SW480 (cell line): ENCODE data around the gene ARL3.
A peak's percentile ranks its signal among the peaks of the same experiment; 100 is the strongest.
"Not testable (repeated sequence)": the region's sequence is repeated elsewhere in the genome, so short reads cannot be mapped to it uniquely, and the experiment has no call there.

Experiments used
- DNase-seq: peaks from one replicate; pipeline ENCODE4 v3.0.0-alpha.2; 2016; ENCODE audit warnings: low spot score

Gene ARL3

DNA sequence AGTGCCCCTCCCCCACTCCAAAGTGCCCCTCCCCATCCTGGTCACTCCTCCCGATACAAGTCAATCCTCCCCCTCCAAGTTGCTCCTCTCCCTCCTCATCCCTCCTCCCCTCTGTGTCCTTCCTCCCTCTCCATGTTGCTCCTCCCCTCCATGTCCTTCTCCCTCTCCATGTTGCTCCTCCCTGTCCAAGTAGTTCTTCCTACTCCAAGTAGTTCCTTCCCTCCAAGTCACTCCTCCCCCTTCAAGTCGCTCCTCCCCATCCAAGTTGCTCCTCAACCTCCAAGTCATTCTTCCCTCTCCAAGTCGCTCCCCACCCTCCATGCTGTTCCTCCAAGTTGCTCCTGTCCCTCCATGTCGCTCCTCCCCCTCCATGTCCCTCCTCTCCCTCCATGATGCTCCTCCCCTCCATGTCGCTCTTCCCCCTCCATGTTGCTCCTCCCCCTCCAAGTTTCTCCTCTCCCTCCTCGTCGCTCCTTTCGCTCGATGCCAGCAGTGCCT lies 20.9 kb upstream of the ARL3 start:
- no peak for DNase-seq

- DNase-seq, result no peak
These were observed 18.5 kb upstream of the ARL3 start for GRCh38 chr10:102732661-102733060.

- DNase-seq, result no peak
These were observed 17.1 kb upstream of the ARL3 start for GRCh38 chr10:102731222-102731800.

GRCh38 chr10:102729029-102730026 lies 15.1 kb upstream of the ARL3 start:
- peak; percentile 61 for DNase-seq

- no peak for DNase-seq
These were observed 13.0 kb upstream of the ARL3 start for GRCh38 chr10:102727037-102727818.

- DNase-seq, result no peak
These were observed 12.1 kb upstream of the ARL3 start for GRCh38 chr10:102726274-102726673.

GRCh38 chr10:102723989-102724388 lies 9.8 kb upstream of the ARL3 start:
- DNase-seq, result no peak

GRCh38 chr10:102721954-102722353 lies 7.8 kb upstream of the ARL3 start:
- no peak for DNase-seq

DNA sequence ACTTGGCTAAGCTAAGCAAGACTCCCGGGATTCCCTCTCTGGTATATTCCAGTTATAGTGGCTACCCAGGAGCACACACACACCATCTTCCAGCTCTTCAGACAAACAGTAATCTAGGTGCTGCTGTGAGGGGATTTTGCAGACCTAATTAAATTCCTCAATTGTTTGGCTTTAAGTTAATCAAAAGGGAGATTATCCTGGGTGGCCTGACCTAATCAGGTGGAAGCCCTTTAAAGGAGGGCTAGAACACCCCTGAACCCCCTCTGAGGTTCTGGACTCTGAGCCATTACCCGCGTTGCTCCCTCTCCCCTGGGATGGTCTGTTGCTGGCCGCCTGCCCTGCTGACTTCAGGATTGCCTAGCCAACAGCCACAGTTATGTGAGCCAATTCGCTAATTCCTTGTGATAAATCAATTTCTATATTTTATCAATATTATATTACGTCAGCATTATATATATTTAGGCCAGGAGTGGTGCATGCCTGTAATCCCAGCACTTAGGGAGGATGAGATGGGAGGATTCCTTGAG lies 6.6 kb upstream of the ARL3 start:
- DNase-seq, result no peak

GRCh38 chr10:102720337-102720736 lies 6.1 kb upstream of the ARL3 start:
- DNase-seq, result no peak

DNA sequence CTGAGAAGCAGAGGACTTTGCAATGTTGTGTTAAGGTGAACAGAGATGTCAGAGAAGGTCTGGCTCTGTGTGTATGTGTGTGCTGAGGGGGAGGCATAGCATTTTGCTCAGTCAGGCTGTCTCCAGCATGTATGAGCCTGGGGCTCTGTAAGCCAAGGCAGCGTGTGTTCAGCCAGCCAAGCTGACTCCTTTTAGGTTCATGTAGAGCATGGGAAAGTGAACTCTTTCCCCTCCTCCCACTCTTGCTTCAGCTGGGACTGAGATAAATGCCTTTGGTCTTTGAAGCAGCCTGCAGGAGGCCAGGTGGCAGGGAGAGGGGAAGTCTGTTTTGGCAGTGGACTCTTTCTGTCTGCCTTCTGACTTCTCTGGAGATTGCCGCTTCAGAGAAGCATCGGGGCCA lies 4.0 kb upstream of the ARL3 start:
- no peak for DNase-seq

- DNase-seq, result not testable (repeated sequence)
These were observed 2.8 kb upstream of the ARL3 start for GRCh38 chr10:102716900-102717565.

DNA sequence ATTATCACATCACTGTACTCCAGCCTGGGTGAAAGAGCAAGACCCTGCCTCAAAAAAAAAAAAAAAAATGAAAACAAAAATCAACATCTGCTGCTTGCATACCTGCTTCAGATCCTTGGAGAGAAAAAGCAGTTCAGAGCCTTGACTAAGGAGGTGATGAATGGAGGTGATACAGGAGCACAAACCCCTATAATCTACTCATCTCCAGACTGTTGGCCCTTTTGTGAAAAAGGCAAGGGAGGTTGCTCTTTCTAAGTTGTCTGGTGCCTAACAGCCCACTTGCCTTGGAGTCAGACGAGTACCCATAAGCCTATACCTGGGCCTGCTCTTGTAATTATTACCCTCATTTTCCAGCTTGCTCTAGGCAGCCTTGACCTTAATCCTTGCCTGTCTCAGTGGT lies 1.7 kb upstream of the ARL3 start:
- DNase-seq, result no peak

DNA sequence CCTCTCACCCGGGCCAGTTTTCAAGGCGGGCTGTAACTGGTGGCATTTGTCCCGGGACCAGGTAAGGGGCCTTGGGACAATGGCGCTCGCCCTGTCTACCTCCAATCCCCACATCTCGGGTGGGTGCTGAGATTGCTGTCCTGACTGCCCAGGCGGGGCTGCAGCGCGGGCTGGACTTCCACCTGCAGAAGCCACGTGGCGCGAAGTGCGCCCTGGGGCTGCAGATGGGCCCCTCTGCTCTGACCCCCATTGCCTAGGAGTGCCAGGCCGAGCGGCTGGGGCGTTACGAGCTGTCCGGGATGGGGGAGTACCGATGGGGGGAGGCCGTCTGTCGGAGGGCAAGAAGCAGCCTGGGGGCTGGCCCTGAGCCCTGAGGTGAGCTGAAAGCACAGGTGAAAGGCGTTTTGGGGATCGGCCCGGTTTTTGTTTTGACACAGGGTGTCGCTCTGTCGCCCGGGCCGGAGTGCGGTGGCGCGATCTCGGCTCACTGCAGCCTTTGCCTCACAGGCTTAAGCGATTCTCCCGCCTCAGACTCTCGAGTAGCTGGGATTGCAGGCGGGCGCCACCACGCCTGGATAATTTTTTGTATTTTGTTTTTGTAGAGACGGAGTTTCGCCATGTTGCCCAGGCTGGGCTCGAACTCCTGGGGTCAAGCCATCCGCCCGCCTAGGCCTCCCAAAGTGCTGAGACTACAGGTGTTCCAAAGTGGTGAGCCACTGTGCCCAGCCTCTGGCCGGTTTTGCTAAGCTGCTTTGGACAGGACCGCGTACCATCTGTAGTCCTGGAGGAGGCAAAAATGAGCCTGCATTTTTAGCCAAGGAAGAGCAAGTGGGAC lies 641 bp upstream of the ARL3 start, which contains the start of gene SFXN2:
SFXN2 (plus strand) TSS at position 16 of the 835 bp plus-strand sequence. CDS start 12,001 bp downstream, outside the sequence.
- DNase-seq, result peak; percentile 43

DNA sequence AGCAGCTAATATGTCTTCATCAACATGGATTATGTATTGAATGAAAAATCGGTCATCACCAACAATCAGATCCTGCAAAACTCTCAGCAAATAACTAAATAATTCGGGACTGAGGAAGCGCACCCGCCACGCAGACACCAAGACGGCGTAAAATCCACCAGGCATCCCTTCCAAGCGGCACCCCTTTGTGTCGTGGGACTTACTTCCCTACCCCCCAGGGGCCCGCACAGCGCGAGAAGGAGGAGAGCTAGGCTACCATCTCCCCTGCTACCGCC lies 721 bp downstream of the ARL3 start:
- no peak for DNase-seq

DNA sequence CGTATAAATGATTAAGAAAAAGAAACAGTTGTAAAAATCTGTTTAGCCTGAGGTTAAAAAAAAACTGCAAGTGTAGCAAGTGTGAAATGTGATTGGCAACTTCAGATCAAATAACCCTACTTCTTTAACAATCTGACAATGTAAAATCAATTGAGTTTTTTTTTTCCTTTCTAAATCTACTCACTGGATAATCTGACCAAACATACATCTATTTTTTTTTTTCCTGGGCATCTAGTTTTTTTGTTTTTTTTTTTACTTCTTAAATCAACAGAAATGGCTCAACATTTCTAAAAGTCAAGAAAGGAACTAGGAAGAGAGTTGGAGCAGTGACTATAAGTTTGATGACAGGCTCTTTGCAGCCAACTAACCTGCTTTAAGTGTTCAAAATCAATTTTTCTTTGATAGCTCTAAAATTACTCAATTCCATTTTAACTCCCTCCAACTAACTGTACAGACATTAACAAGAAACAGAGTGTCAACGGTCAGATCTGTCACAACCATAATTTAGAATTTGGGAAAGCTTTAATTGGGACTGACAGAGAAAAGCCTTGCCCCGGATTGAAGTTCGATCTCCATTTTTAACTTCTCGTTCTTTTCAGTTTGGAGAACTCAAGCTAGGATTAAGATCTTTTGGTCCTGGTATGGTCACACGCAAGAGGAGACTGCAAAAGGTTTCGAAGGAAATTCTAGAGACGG lies 1.2 kb downstream of the ARL3 start:
- no peak for DNase-seq

DNA sequence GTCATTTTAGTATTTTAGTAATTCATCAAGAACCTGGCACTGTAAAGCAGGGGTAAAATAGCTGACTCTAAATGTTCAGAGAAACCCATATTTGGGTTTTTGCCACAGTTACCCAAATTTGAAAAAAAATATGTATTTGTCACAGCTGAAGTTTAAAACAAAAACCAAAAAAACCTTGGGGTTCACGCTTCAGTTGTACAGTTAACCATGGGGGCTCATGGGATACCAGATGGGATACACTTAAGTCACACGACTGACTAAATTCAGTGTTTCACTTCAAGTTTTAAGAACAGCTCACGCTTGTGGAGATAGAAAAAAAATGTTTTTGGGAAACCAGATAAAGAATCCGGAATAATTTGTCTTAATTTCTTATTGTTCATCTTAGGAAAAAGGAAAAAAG lies 2.1 kb downstream of the ARL3 start:
- DNase-seq, result no peak

DNA sequence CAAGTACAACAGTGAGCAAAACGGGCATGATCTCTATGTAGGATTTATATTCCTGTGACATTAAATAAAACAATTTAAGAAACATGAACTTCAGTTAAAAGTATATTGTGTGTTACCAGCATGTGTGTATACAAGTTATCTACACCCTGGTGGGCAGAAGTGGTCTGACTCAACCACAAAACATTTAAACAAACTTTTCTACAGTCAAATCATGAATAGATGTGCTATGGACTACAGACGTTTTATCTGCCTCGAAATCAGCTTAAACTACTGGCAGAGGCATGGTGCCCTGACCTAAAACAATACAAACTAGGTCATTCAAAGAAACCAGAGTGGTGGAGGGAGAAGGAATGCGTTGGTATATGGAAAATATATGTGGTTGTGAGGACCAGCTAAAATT lies 3.6 kb downstream of the ARL3 start:
- peak; percentile 54 for DNase-seq

GRCh38 chr10:102705531-102705930 lies 8.7 kb downstream of the ARL3 start:
- DNase-seq, result no peak

GRCh38 chr10:102704915-102705314 lies 9.3 kb downstream of the ARL3 start:
- DNase-seq, result no peak
